ENCODE results near the gene FRMD4B. TPM values are rescaled to one million over a fixed set of nuclear protein-coding genes. Genes with fewer than 3 reads are reported as not detected.

Gene FRMD4B
- polyA plus RNA-seq, 2 of the 4 experiments (the other 2 are of a cell fraction) = 0.92 to 5.9 TPM

DNA sequence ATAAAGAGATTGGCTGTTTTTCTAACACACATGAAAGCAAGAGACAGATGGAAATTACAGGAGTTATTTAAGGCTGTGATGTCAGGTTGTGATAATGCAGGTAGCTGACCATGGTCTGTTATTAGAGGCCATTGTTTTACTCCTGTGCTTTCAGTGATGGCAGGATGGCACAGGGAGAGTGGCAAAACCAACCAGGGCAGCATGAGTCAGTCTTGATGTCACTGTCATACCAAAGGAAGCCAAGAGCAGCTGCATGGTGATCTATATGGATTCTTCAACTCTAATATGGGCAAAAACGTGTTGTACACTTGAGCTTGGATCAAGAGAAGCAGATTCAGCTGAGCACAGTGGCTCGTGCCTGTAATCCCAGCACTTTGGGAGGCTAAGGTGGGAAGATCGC, 171.6 kb downstream of the FRMD4B start:
- TF ChIP-seq, protein P1, sequence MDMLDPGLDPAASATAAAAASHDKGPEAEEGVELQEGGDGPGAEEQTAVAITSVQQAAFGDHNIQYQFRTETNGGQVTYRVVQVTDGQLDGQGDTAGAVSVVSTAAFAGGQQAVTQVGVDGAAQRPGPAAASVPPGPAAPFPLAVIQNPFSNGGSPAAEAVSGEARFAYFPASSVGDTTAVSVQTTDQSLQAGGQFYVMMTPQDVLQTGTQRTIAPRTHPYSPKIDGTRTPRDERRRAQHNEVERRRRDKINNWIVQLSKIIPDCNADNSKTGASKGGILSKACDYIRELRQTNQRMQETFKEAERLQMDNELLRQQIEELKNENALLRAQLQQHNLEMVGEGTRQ (IDR thresholded peaks at IDR 0.05) = no peak
- TF ChIP-seq BHLHE40 (IDR thresholded peaks at IDR 0.05; ENCODE audit: low read depth, low read length) = no peak
- TF ChIP-seq EHMT2 (IDR thresholded peaks at IDR 0.05; ENCODE audit: low read depth) = no peak
- no peak for TF ChIP-seq CEBPB (IDR thresholded peaks at IDR 0.05)
- no peak for TF ChIP-seq ZC3H11A (IDR thresholded peaks at IDR 0.05)
- TF ChIP-seq, protein P2, sequence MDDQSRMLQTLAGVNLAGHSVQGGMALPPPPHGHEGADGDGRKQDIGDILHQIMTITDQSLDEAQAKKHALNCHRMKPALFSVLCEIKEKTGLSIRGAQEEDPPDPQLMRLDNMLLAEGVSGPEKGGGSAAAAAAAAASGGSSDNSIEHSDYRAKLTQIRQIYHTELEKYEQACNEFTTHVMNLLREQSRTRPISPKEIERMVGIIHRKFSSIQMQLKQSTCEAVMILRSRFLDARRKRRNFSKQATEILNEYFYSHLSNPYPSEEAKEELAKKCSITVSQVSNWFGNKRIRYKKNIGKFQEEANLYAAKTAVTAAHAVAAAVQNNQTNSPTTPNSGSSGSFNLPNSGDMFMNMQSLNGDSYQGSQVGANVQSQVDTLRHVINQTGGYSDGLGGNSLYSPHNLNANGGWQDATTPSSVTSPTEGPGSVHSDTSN (IDR thresholded peaks at IDR 0.05) = no peak
- TF ChIP-seq JUN (IDR thresholded peaks at IDR 0.05) = no peak
- TF ChIP-seq NR3C1 (IDR thresholded peaks at IDR 0.05) = no peak
- TF ChIP-seq ZSCAN20 (CRISPR knock-in tag; IDR thresholded peaks at IDR 0.05) = no peak
- TF ChIP-seq HDAC2 (IDR thresholded peaks at IDR 0.05) = no peak
- no peak for TF ChIP-seq ZNF302 (CRISPR knock-in tag; IDR thresholded peaks at IDR 0.05)
- TF ChIP-seq, protein P3, sequence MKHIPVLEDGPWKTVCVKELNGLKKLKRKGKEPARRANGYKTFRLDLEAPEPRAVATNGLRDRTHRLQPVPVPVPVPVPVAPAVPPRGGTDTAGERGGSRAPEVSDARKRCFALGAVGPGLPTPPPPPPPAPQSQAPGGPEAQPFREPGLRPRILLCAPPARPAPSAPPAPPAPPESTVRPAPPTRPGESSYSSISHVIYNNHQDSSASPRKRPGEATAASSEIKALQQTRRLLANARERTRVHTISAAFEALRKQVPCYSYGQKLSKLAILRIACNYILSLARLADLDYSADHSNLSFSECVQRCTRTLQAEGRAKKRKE (CRISPR knock-in tag; IDR thresholded peaks at IDR 0.05; ENCODE audit: low read depth) = no peak
- TF ChIP-seq, protein P4, sequence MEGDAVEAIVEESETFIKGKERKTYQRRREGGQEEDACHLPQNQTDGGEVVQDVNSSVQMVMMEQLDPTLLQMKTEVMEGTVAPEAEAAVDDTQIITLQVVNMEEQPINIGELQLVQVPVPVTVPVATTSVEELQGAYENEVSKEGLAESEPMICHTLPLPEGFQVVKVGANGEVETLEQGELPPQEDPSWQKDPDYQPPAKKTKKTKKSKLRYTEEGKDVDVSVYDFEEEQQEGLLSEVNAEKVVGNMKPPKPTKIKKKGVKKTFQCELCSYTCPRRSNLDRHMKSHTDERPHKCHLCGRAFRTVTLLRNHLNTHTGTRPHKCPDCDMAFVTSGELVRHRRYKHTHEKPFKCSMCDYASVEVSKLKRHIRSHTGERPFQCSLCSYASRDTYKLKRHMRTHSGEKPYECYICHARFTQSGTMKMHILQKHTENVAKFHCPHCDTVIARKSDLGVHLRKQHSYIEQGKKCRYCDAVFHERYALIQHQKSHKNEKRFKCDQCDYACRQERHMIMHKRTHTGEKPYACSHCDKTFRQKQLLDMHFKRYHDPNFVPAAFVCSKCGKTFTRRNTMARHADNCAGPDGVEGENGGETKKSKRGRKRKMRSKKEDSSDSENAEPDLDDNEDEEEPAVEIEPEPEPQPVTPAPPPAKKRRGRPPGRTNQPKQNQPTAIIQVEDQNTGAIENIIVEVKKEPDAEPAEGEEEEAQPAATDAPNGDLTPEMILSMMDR (IDR thresholded peaks at IDR 0.05) = no peak
- TF ChIP-seq JUNB (IDR thresholded peaks at IDR 0.05) = no peak
- TF ChIP-seq, protein P5, sequence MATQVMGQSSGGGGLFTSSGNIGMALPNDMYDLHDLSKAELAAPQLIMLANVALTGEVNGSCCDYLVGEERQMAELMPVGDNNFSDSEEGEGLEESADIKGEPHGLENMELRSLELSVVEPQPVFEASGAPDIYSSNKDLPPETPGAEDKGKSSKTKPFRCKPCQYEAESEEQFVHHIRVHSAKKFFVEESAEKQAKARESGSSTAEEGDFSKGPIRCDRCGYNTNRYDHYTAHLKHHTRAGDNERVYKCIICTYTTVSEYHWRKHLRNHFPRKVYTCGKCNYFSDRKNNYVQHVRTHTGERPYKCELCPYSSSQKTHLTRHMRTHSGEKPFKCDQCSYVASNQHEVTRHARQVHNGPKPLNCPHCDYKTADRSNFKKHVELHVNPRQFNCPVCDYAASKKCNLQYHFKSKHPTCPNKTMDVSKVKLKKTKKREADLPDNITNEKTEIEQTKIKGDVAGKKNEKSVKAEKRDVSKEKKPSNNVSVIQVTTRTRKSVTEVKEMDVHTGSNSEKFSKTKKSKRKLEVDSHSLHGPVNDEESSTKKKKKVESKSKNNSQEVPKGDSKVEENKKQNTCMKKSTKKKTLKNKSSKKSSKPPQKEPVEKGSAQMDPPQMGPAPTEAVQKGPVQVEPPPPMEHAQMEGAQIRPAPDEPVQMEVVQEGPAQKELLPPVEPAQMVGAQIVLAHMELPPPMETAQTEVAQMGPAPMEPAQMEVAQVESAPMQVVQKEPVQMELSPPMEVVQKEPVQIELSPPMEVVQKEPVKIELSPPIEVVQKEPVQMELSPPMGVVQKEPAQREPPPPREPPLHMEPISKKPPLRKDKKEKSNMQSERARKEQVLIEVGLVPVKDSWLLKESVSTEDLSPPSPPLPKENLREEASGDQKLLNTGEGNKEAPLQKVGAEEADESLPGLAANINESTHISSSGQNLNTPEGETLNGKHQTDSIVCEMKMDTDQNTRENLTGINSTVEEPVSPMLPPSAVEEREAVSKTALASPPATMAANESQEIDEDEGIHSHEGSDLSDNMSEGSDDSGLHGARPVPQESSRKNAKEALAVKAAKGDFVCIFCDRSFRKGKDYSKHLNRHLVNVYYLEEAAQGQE (IDR thresholded peaks at IDR 0.05) = no peak
- TF ChIP-seq HOXB5 (CRISPR knock-in tag; IDR thresholded peaks at IDR 0.05) = no peak
- FAIRE-seq = no peak

DNA sequence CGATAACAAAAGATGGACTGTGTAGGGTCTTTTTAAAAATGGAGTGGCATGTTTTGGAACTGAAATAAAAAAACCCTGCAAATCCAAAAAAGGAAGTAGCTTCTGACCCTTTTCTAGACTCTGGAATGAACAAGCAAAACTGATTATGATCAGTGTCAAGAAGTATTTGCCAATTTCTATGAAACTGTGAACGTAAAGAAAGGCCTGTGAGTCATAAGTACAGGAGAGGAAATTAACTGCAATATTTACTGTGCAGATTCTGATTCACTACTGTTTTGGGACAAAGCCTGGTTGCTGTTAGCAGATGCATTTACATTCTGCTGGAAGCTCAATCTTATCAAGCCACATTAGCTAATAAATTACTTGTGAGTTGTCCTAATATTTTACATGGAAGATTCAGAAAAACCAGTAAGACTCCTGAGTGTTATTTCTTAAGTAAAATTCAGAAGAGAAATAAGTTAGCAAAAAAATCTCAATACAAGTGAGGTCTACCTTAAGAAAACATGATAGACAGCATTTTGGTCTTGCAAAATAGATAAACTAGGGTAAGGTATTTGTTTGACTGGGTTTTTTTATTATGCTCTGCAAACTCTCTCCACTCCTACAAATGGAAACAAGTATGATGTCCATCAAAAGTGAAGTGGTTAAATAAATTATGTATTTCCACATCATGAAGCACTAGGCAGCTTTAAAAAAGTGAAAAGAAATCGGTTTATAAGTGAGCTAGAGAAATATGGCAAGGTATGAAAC, 173.3 kb downstream of the FRMD4B start:
- Histone ChIP-seq H3K9me3 (no peaks in the 10 kb centered on the region), H3K27ac (peak overlapping the region; percentile 70 to 71), H3K4me2 (peak overlapping the region; percentile 51), H3K4me3 (peak overlapping the region; percentile 12; the same call in 1 of the 3 replicates), H3K4me1 (peaks cover 38% of the 10 kb centered on the region)
- ATAC-seq (peak; percentile 93 to 95), FAIRE-seq (no peak), DNase-seq (ENCODE audit: low read depth in 1 of 2, low spot score in 1 of 2) (peak; percentile 21 to 89)
- POLR2A ChIA-PET = interaction anchor here (0.6 to 1.0 kb wide), 3 partner anchors 12 to 30 kb away, joined by 3 to 4 read pairs (median 3); no protein-coding TSS in a partner anchor
- WGBS (ENCODE audit: missing lambda C conversion rate) = 13% methylated on average over 3 of the region's 3 CpGs
- CTCF ChIA-PET = interaction anchor here (0.9 kb wide), 1 partner anchor 34 kb away, joined by 3 read pairs; no protein-coding TSS in a partner anchor
- TF ChIP-seq HOXB5 (CRISPR knock-in tag; IDR thresholded peaks at IDR 0.05) (no peak), CBX2 (IDR thresholded peaks at IDR 0.05; ENCODE audit: borderline replicate concordance, low read depth) (no peak), NPAS2 (CRISPR knock-in tag; IDR thresholded peaks at IDR 0.05; ENCODE audit: borderline replicate concordance) (no peak), CHD4 (IDR thresholded peaks at IDR 0.05; ENCODE audit: borderline replicate concordance) (no peak), JUNB (IDR thresholded peaks at IDR 0.05) (peak; percentile 87), GATA3 (IDR thresholded peaks at IDR 0.05; ENCODE audit: borderline replicate concordance) (peak; percentile 95), HOXB13 (CRISPR knock-in tag; IDR thresholded peaks at IDR 0.05; ENCODE audit: low read depth) (no peak), FOSL2 (IDR thresholded peaks at IDR 0.05) (peak; percentile 91), FOSL2 (CRISPR knock-in tag; IDR thresholded peaks at IDR 0.05) (peak; percentile 98), RAD21 (conservative IDR thresholded peaks at IDR 0.05 in 1 of 2, IDR thresholded peaks at IDR 0.05 in 1 of 2) (0 out of 5 replicates have a peak, but pooled peaks of 1 of the 2 experiments have one; percentile 4), ESRRA (IDR thresholded peaks at IDR 0.05; ENCODE audit: borderline replicate concordance, low read length) (no peak), SMC3 (IDR thresholded peaks at IDR 0.05) (0 out of 3 replicates have a peak, but pooled peaks have one; percentile 13)
- TF ChIP-seq, protein P6, sequence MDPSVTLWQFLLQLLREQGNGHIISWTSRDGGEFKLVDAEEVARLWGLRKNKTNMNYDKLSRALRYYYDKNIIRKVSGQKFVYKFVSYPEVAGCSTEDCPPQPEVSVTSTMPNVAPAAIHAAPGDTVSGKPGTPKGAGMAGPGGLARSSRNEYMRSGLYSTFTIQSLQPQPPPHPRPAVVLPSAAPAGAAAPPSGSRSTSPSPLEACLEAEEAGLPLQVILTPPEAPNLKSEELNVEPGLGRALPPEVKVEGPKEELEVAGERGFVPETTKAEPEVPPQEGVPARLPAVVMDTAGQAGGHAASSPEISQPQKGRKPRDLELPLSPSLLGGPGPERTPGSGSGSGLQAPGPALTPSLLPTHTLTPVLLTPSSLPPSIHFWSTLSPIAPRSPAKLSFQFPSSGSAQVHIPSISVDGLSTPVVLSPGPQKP (IDR thresholded peaks at IDR 0.05; ENCODE audit: low read depth, low read length) = no peak

More for the DNA sequence above, 171.6 kb downstream of the FRMD4B start:
- peaks cover 38% of the 10 kb centered on the region for H3K4me1 ChIP-seq
- ChIA-PET CTCF (interaction anchor here (1.3 kb wide), 1 partner anchor 92 kb away, joined by 3 read pairs; no protein-coding TSS in a partner anchor), POLR2A (no interaction called here)
- peak in 1 of 2 experiments; percentile 34; a peak in 1 of 6 replicates for ATAC-seq
- peak overlapping the region; percentile 69 to 71; a peak in 5 of 6 replicates for H3K27ac ChIP-seq
- DNase-seq (ENCODE audit: low read depth in 1 of 2, low spot score in 1 of 2) = peak in 1 of 2 experiments; percentile 17
- H3K9me3 ChIP-seq = no peaks in the 10 kb centered on the region
- WGBS (ENCODE audit: missing lambda C conversion rate) = 28% methylated on average over 3 of the region's 3 CpGs
- H3K4me3 ChIP-seq = no peak overlapping the region
- peak overlapping the region; percentile 51; the same call in 2 of the 3 replicates for H3K4me2 ChIP-seq

Data from A549 (cell line).